Nephron (organoid): ENCODE results near the gene CAPN6.

Experiments used
- H3K27ac Mint-ChIP-seq, 3 experiments: 2 replicates each; pipeline ENCODE4 v1.8.0; 2020; ENCODE audit warnings: mixed read lengths in 3 of 3, mild to moderate bottlenecking in 2 of 3, moderate library complexity in 1 of 3
- H3K27me3 Mint-ChIP-seq: 2 replicates; pipeline ENCODE4 v1.8.0; 2021; ENCODE audit warnings: low read depth, mild to moderate bottlenecking, moderate library complexity, mixed read lengths
- H3K36me3 Mint-ChIP-seq: 2 replicates; pipeline ENCODE4 v1.8.0; 2020; ENCODE audit warnings: low read depth, mixed read lengths
- H3K4me1 Mint-ChIP-seq: 2 replicates; pipeline ENCODE4 v1.8.0; 2020; ENCODE audit warnings: mixed read lengths
- H3K4me3 Mint-ChIP-seq, 3 experiments: 2 replicates each; pipeline ENCODE4 v1.8.0; 2020; ENCODE audit warnings: mild to moderate bottlenecking in 3 of 3, mixed read lengths in 3 of 3, moderate library complexity in 2 of 3
- H3K9me3 Mint-ChIP-seq: 2 replicates; pipeline ENCODE4 v1.8.0; 2020; ENCODE audit warnings: mixed read lengths
- CTCF ChIP-seq, 3 experiments: fragments of 200-600 bp; sonication (generic); IDR thresholded peaks; one replicate each; pipeline ENCODE4 v1.5.0; 2021; ENCODE audit warnings: antibody characterized with exemption in 3 of 3; ENCODE audit not compliant: unreplicated experiment in 3 of 3

The CAPN6 gene, protein sequence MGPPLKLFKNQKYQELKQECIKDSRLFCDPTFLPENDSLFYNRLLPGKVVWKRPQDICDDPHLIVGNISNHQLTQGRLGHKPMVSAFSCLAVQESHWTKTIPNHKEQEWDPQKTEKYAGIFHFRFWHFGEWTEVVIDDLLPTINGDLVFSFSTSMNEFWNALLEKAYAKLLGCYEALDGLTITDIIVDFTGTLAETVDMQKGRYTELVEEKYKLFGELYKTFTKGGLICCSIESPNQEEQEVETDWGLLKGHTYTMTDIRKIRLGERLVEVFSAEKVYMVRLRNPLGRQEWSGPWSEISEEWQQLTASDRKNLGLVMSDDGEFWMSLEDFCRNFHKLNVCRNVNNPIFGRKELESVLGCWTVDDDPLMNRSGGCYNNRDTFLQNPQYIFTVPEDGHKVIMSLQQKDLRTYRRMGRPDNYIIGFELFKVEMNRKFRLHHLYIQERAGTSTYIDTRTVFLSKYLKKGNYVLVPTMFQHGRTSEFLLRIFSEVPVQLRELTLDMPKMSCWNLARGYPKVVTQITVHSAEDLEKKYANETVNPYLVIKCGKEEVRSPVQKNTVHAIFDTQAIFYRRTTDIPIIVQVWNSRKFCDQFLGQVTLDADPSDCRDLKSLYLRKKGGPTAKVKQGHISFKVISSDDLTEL

DNA sequence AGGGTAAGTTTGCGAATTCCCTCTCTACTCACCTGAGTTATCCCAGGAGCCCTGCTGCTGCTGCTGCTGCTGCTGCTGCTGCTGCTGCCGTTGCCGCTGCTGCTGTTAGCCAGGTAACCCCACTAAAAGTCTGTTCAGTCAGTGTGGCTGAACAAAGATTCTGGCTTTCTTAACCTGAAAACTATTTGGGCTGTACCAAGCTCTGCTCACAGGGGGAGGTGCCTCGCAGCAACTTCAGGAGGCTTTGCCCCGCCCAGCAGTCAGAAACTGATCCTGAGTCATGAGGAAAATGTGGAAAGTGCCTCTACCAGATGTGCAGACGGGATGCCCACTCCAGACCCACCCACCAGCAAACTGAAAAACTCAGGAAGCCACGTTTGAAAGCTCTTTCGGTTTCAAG is at the start of gene CAPN6:
TSS of gene CAPN6 (minus strand) at position 145 of the 400 bp plus-strand sequence. CDS start 6,547 bp downstream, outside the sequence.
- Mint-ChIP-seq H3K4me3 (peak within 1 kb of the TSS; percentile 85 to 94 (median 90)), H3K27ac (peak within 1 kb of the TSS; percentile 7 to 73 (median 47)), H3K4me1 (peaks cover 45% of the 10 kb centered on the region), H3K36me3 (no peaks in the 10 kb centered on the region), H3K9me3 (no peaks in the 10 kb centered on the region), H3K27me3 (peaks cover 6% of the 10 kb centered on the region)
- no peak for TF ChIP-seq CTCF (IDR thresholded peaks at IDR 0.05; ENCODE audit: unreplicated experiment in 3 of 3)

- Mint-ChIP-seq H3K4me3 (no peak overlapping the region), H3K27ac (no peak overlapping the region), H3K27me3 (no peaks in the 10 kb centered on the region), H3K4me1 (peaks cover 40% of the 10 kb centered on the region), H3K36me3 (peaks cover 10% of the 10 kb centered on the region), H3K9me3 (peaks cover 10% of the 10 kb centered on the region)
- no peak for TF ChIP-seq CTCF (IDR thresholded peaks at IDR 0.05; ENCODE audit: unreplicated experiment in 3 of 3)
These were observed 49.2 kb upstream of the CAPN6 start for GRCh38 chrX:111319451-111319850.

- Mint-ChIP-seq H3K36me3 (peaks cover 10% of the 10 kb centered on the region), H3K27ac (no peak overlapping the region), H3K4me3 (no peak overlapping the region), H3K27me3 (no peaks in the 10 kb centered on the region), H3K9me3 (peaks cover 14% of the 10 kb centered on the region), H3K4me1 (peaks cover 40% of the 10 kb centered on the region)
- no peak for TF ChIP-seq CTCF (IDR thresholded peaks at IDR 0.05; ENCODE audit: unreplicated experiment in 3 of 3)
These were observed 48.6 kb upstream of the CAPN6 start for GRCh38 chrX:111318901-111319300.

DNA sequence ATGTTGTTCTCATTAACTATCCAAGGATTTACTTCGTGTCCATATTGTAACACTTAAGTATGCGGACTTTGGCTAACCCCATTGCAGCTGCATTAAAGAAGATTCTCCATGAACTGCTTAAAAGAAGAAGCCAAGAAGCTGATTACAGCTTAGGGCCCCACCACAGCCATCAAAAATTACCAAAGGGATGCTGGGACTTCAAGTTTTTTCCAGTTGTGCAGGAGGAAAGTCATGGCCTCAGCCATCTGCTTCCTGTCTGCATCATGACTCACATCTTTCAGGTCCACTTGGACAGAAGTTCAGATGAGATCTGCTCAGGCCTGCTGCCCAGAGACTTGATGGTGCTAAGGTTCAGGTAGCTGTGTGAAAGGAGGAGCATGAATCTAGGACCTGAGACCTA is 38.8 kb upstream of the CAPN6 start:
- no peaks in the 10 kb centered on the region for H3K27me3 Mint-ChIP-seq
- H3K4me1 Mint-ChIP-seq: peaks cover 13% of the 10 kb centered on the region
- peaks cover under 1% of the 10 kb centered on the region for H3K9me3 Mint-ChIP-seq
- TF ChIP-seq CTCF (IDR thresholded peaks at IDR 0.05; ENCODE audit: unreplicated experiment in 3 of 3): no peak
- peak overlapping the region in 2 of 3 experiments; percentile 90 to 92 for H3K27ac Mint-ChIP-seq
- peaks cover 4% of the 10 kb centered on the region for H3K36me3 Mint-ChIP-seq
- no peak overlapping the region for H3K4me3 Mint-ChIP-seq

DNA sequence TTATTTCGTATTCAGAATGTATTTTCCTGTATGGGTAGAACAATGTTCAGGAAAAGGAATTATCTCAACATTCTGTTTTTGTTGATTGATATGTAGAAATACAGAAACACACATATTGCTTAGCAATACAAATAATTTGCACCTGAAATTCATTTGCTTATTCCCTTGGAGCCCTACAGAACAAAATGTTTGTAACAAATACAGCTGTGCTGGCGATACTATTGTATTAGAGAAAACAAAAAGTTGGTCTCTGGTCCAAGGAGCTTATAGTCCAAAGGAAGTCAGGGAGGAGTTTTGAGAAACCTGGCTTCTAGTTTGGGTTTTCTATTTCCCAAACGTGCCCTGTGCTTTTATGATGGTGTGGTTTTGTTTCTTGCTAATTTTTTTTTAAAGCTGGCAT is 37.8 kb upstream of the CAPN6 start:
- TF ChIP-seq CTCF (IDR thresholded peaks at IDR 0.05; ENCODE audit: unreplicated experiment in 3 of 3): no peak
- H3K27me3 Mint-ChIP-seq: no peaks in the 10 kb centered on the region
- H3K27ac Mint-ChIP-seq: peak overlapping the region in 2 of 3 experiments; percentile 60 to 90
- peaks cover 4% of the 10 kb centered on the region for H3K36me3 Mint-ChIP-seq
- H3K4me1 Mint-ChIP-seq: peaks cover 13% of the 10 kb centered on the region
- no peaks in the 10 kb centered on the region for H3K9me3 Mint-ChIP-seq
- H3K4me3 Mint-ChIP-seq: no peak overlapping the region
